HUDEP-2 (cell line): ENCODE data around the gene ADNP.

ENCODE experiments used
- DNase-seq, 76 experiments: peaks; one replicate each; lab custom pipeline; 2025; ENCODE audit not compliant: unreplicated experiment in 76 of 76; lab: John Stamatoyannopoulos, UW

Gene ADNP

GRCh38 chr20:50932691-50933280 lies 1.5 kb upstream of the ADNP start:
- no peak for DNase-seq

GRCh38 chr20:50932016-50932485 lies 814 bp upstream of the ADNP start:
- peak in 2 of 76 experiments; percentile 35 to 40 for DNase-seq

- DNase-seq: peak in 17 of 76 experiments; percentile 44 to 77 (median 62)
Measured at GRCh38 chr20:50930976-50931305, 296 bp downstream of the ADNP start.

- DNase-seq: peak in 8 of 76 experiments; percentile 4 to 51 (median 26)
Measured at GRCh38 chr20:50930139-50930975, 880 bp downstream of the ADNP start.

GRCh38 chr20:50929299-50930138 lies 1.7 kb downstream of the ADNP start:
- DNase-seq: peak in 75 of 76 experiments; percentile 11 to 94 (median 87)

GRCh38 chr20:50928469-50928868 lies 2.8 kb downstream of the ADNP start:
- DNase-seq: no peak

- no peak for DNase-seq
Measured at GRCh38 chr20:50926530-50926929, 4.7 kb downstream of the ADNP start.

- no peak for DNase-seq
Measured at GRCh38 chr20:50924261-50924920, 6.8 kb downstream of the ADNP start.

GRCh38 chr20:50921803-50922501 lies 9.3 kb downstream of the ADNP start:
- no peak for DNase-seq

- DNase-seq: peak in 6 of 76 experiments; percentile 10 to 39 (median 25)
Measured at GRCh38 chr20:50920997-50921396, 10.2 kb downstream of the ADNP start.

- DNase-seq: no peak
Measured at GRCh38 chr20:50919567-50919966, 11.7 kb downstream of the ADNP start.

GRCh38 chr20:50918403-50918802 lies 12.8 kb downstream of the ADNP start:
- DNase-seq: no peak

- no peak for DNase-seq
Measured at GRCh38 chr20:50916934-50917333, 14.3 kb downstream of the ADNP start.

GRCh38 chr20:50916257-50916656 lies 15.0 kb downstream of the ADNP start:
- DNase-seq: no peak

- DNase-seq: no peak
Measured at GRCh38 chr20:50915424-50915823, 15.8 kb downstream of the ADNP start.

- peak in 29 of 76 experiments; percentile 7 to 61 (median 29) for DNase-seq
Measured at GRCh38 chr20:50913690-50914375, 17.4 kb downstream of the ADNP start.

GRCh38 chr20:50911716-50912115 lies 19.5 kb downstream of the ADNP start:
- peak in 6 of 76 experiments; percentile 15 to 37 (median 21) for DNase-seq

GRCh38 chr20:50911030-50911429 lies 20.2 kb downstream of the ADNP start:
- DNase-seq: no peak

- no peak for DNase-seq
Measured at GRCh38 chr20:50909413-50909812, 21.8 kb downstream of the ADNP start.
